H9 (cell line): ENCODE data around the gene PLEKHA8. TPM values are rescaled to one million over a fixed set of nuclear protein-coding genes. Genes with fewer than 3 reads are reported as not detected.

Source experiments
- DNase-seq: peaks from one replicate; pipeline ENCODE4 v3.0.0-alpha.2; 2017
- H2AFZ ChIP-seq: one replicate; pipeline ENCODE4 v1.6.1; 2013; ENCODE audit warnings: mild to moderate bottlenecking, low read length, control low read depth, moderate library complexity
- H2AK5ac ChIP-seq: 2 replicates; pipeline ENCODE4 v1.6.1; 2013; ENCODE audit warnings: low read length, control low read depth, mixed read lengths; ENCODE audit not compliant: insufficient read length
- H2BK120ac ChIP-seq: one replicate; pipeline ENCODE4 v1.6.1; 2013; ENCODE audit warnings: low read depth, mild to moderate bottlenecking, low read length, control low read depth, inconsistent platforms; ENCODE audit not compliant: poor library complexity, severe bottlenecking
- H2BK12ac ChIP-seq: 2 replicates; pipeline ENCODE4 v1.6.1; 2013; ENCODE audit warnings: low read length, control low read depth, mixed read lengths, low read depth; ENCODE audit not compliant: insufficient read length
- H2BK15ac ChIP-seq: 2 replicates; pipeline ENCODE4 v1.6.1; 2013; ENCODE audit warnings: low read depth, low read length, control low read depth
- H2BK20ac ChIP-seq: one replicate; pipeline ENCODE4 v1.6.1; 2013; ENCODE audit warnings: low read depth, mild to moderate bottlenecking, low read length, control low read depth, inconsistent platforms; ENCODE audit not compliant: poor library complexity, severe bottlenecking
- H2BK5ac ChIP-seq: 2 replicates; pipeline ENCODE4 v1.6.1; 2013; ENCODE audit warnings: low read length, control low read depth, mixed read lengths; ENCODE audit not compliant: insufficient read length
- H3K14ac ChIP-seq: 2 replicates; pipeline ENCODE4 v1.6.1; 2013; ENCODE audit warnings: low read length, control low read depth; ENCODE audit not compliant: insufficient read depth
- H3K18ac ChIP-seq: 2 replicates; pipeline ENCODE4 v1.6.1; 2013; ENCODE audit warnings: low read depth, mild to moderate bottlenecking, mixed read lengths, low read length, control low read depth; ENCODE audit not compliant: insufficient read length
- H3K23ac ChIP-seq: 2 replicates; pipeline ENCODE4 v1.6.1; 2013; ENCODE audit warnings: low read length, control low read depth, mixed read lengths, low read depth; ENCODE audit not compliant: insufficient read length
- H3K23me2 ChIP-seq: 2 replicates; pipeline ENCODE4 v1.6.1; 2013; ENCODE audit warnings: low read depth, mild to moderate bottlenecking, mixed read lengths, low read length, control low read depth; ENCODE audit not compliant: insufficient read length, poor library complexity, severe bottlenecking
- H3K27ac ChIP-seq: 2 replicates; pipeline ENCODE4 v1.5.1; 2013; ENCODE audit warnings: low read length, control low read depth, mixed read lengths, low read depth; ENCODE audit not compliant: insufficient read length
- H3K27me3 ChIP-seq: 2 replicates; pipeline ENCODE4 v1.6.1; 2013; ENCODE audit warnings: low read length, control low read depth, inconsistent platforms; ENCODE audit not compliant: insufficient read depth
- H3K4ac ChIP-seq: 2 replicates; pipeline ENCODE4 v1.6.1; 2013; ENCODE audit warnings: low read depth, mild to moderate bottlenecking, control low read depth, inconsistent platforms, low read length, moderate library complexity
- H3K4me1 ChIP-seq: 2 replicates; pipeline ENCODE4 v1.6.1; 2013; ENCODE audit warnings: low read length, control low read depth, inconsistent platforms; ENCODE audit not compliant: insufficient read depth
- H3K4me2 ChIP-seq: 2 replicates; pipeline ENCODE4 v1.6.1; 2013; ENCODE audit warnings: low read length, control low read depth, mixed read lengths; ENCODE audit not compliant: insufficient read length, insufficient read depth
- H3K56ac ChIP-seq: 2 replicates; pipeline ENCODE4 v1.6.1; 2013; ENCODE audit warnings: low read depth, mild to moderate bottlenecking, mixed read lengths, low read length, control low read depth; ENCODE audit not compliant: insufficient read length
- H3K79me1 ChIP-seq: 2 replicates; pipeline ENCODE4 v1.6.1; 2013; ENCODE audit warnings: low read depth, mild to moderate bottlenecking, moderate library complexity, low read length, control low read depth, inconsistent platforms; ENCODE audit not compliant: insufficient read depth, poor library complexity, severe bottlenecking
- H3K79me2 ChIP-seq: 2 replicates; pipeline ENCODE4 v1.6.1; 2013; ENCODE audit warnings: low read length, control low read depth, inconsistent platforms; ENCODE audit not compliant: insufficient read depth
- H3K9ac ChIP-seq: 2 replicates; pipeline ENCODE4 v1.6.1; 2013; ENCODE audit warnings: low read length, control low read depth, mixed read lengths; ENCODE audit not compliant: insufficient read length; ENCODE audit errors: extremely low read depth
- H3K9me3 ChIP-seq: one replicate; pipeline ENCODE4 v1.6.1; 2013; ENCODE audit warnings: low read depth, low read length, inconsistent platforms; ENCODE audit not compliant: control insufficient read depth
- H3T11ph ChIP-seq: one replicate; pipeline ENCODE4 v1.6.1; 2013; ENCODE audit warnings: mild to moderate bottlenecking, low read length, control low read depth, inconsistent platforms
- H4K20me1 ChIP-seq: one replicate; pipeline ENCODE4 v1.6.1; 2013; ENCODE audit not compliant: control insufficient read depth, insufficient read length, insufficient read depth
- H4K5ac ChIP-seq: 2 replicates; pipeline ENCODE4 v1.6.1; 2013; ENCODE audit warnings: low read depth, mild to moderate bottlenecking, mixed read lengths, low read length, control low read depth; ENCODE audit not compliant: insufficient read length
- H4K8ac ChIP-seq: replicated peaks from 2 replicates; pipeline ENCODE4 v1.6.1; 2013; ENCODE audit warnings: low read length, control low read depth, mixed read lengths, low read depth; ENCODE audit not compliant: insufficient read length
- H4K91ac ChIP-seq: 2 replicates; pipeline ENCODE4 v1.6.1; 2013; ENCODE audit warnings: low read depth, mild to moderate bottlenecking, moderate library complexity, mixed read lengths, low read length, control low read depth; ENCODE audit not compliant: insufficient read length
- H3K27ac Mint-ChIP-seq, 3 experiments: 2 replicates in 2 of 3; 3 replicates in 1 of 3; pipeline ENCODE4 v1.8.0; 2020 to 2021; ENCODE audit warnings: mixed read lengths in 3 of 3, mild to moderate bottlenecking in 1 of 3, moderate library complexity in 1 of 3
- H3K27me3 Mint-ChIP-seq: 2 replicates; pipeline ENCODE4 v1.8.0; 2021; ENCODE audit warnings: low read depth, mild to moderate bottlenecking, moderate library complexity, mixed read lengths
- H3K36me3 Mint-ChIP-seq, 3 experiments: 2 replicates in 2 of 3; 3 replicates in 1 of 3; pipeline ENCODE4 v1.8.0; 2020 to 2021; ENCODE audit warnings: low read depth in 3 of 3, mixed read lengths in 3 of 3; ENCODE audit not compliant: insufficient read depth in 1 of 3
- H3K4me1 Mint-ChIP-seq, 2 experiments: 2 replicates each; pipeline ENCODE4 v1.8.0; 2020; ENCODE audit warnings: mixed read lengths in 2 of 2
- H3K4me3 Mint-ChIP-seq, 2 experiments: 2 replicates in 1 of 2; 3 replicates in 1 of 2; pipeline ENCODE4 v1.8.0; 2020 to 2021; ENCODE audit warnings: mild to moderate bottlenecking in 2 of 2, mixed read lengths in 2 of 2, moderate library complexity in 1 of 2
- H3K9me3 Mint-ChIP-seq, 2 experiments: 2 replicates in 1 of 2; 3 replicates in 1 of 2; pipeline ENCODE4 v1.8.0; 2020; ENCODE audit warnings: mild to moderate bottlenecking in 2 of 2, mixed read lengths in 2 of 2, moderate library complexity in 1 of 2
- total RNA-seq: library from RNA; stranded (reverse); gene quantifications from 2 replicates; pipeline ENCODE4 v1.2.1, GENCODE V29; 2021
- TF ChIP-seq, protein P1 (sequence below): fragments of 200-600 bp; sonication (generic); conservative IDR thresholded peaks from 3 replicates; pipeline ENCODE4 v1.8.0; 2021; ENCODE audit warnings: antibody characterized with exemption, mild to moderate bottlenecking

Gene PLEKHA8
- total RNA-seq, 1 experiment from 2014 or later = 37.0 TPM

DNA sequence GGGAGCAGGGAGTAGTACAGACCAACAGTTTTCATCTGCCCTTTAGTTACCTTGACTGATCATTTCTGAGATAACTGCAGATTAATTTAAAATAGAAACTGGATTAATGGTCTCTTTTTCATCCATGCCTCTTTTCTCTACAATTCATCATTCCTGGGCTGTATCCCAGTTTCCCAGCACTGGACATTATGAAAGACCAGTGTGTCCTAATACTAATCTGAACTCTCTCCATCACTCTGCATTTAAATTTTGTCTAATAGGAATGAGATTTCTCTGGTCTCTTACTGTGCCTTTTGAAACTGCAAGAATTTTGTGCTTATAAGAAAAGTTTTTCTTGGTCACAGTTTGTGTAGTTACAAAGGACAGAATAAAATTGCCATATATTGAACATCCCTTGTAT is 12.7 kb downstream of the PLEKHA8 start:
- no peak overlapping the region for H3K4me2 ChIP-seq

More for the DNA sequence above, 12.7 kb downstream of the PLEKHA8 start:
- Histone ChIP-seq H3K23me2 (no peaks in the 10 kb centered on the region), H3K4ac (no peak overlapping the region), H2BK5ac (no peak overlapping the region), H2AFZ (no peak overlapping the region), H4K91ac (no peak overlapping the region), H2AK5ac (no peak overlapping the region), H3K27me3 (no peaks in the 10 kb centered on the region), H4K5ac (no peak overlapping the region), H3K79me2 (peaks cover 12% of the 10 kb centered on the region; the same call in 1 of the 2 replicates), H2BK120ac (no peak overlapping the region), H3K23ac (no peak overlapping the region), H2BK20ac (no peak overlapping the region), H3K27ac (no peak overlapping the region), H3K56ac (no peak overlapping the region), H2BK12ac (no peak overlapping the region), H3T11ph (no peak overlapping the region), H3K9me3 (no peaks in the 10 kb centered on the region), H3K14ac (no peak overlapping the region), H3K4me1 (peaks cover 4% of the 10 kb centered on the region), H2BK15ac (no peak overlapping the region), H3K9ac (no peak overlapping the region), H3K79me1 (peaks cover 25% of the 10 kb centered on the region), H4K8ac (no peak overlapping the region), H4K20me1 (no peaks in the 10 kb centered on the region), H3K18ac (no peak overlapping the region)
- Mint-ChIP-seq H3K4me1 (peaks cover 20 to 29% of the 10 kb centered on the region in 2 experiments), H3K4me3 (no peak overlapping the region), H3K27me3 (no peaks in the 10 kb centered on the region), H3K9me3 (no peaks in the 10 kb centered on the region; a peak in 1 of 5 replicates), H3K36me3 (peaks cover 4 to 13% (median 11%) of the 10 kb centered on the region in 3 experiments; a peak in 5 of 7 replicates), H3K27ac (no peak overlapping the region; a peak in 1 of 7 replicates)
- TF ChIP-seq, protein P1, sequence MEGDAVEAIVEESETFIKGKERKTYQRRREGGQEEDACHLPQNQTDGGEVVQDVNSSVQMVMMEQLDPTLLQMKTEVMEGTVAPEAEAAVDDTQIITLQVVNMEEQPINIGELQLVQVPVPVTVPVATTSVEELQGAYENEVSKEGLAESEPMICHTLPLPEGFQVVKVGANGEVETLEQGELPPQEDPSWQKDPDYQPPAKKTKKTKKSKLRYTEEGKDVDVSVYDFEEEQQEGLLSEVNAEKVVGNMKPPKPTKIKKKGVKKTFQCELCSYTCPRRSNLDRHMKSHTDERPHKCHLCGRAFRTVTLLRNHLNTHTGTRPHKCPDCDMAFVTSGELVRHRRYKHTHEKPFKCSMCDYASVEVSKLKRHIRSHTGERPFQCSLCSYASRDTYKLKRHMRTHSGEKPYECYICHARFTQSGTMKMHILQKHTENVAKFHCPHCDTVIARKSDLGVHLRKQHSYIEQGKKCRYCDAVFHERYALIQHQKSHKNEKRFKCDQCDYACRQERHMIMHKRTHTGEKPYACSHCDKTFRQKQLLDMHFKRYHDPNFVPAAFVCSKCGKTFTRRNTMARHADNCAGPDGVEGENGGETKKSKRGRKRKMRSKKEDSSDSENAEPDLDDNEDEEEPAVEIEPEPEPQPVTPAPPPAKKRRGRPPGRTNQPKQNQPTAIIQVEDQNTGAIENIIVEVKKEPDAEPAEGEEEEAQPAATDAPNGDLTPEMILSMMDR = no peak
- no peak for DNase-seq
